ENCODE measurements around the gene KCNH1. TPM values are rescaled to one million over a fixed set of nuclear protein-coding genes. Genes with fewer than 3 reads are reported as not detected.

The KCNH1 gene
- total and polyA plus RNA-seq, 2 experiments from 2014 or later, result 0.28 TPM; not detected in 1

GRCh38 chr1:210949489-210949888, 184.5 kb downstream of the KCNH1 start (continued):
- no peak for TF ChIP-seq ZNF462 (CRISPR knock-in tag; IDR thresholded peaks at IDR 0.05)
- TF ChIP-seq, protein P1, sequence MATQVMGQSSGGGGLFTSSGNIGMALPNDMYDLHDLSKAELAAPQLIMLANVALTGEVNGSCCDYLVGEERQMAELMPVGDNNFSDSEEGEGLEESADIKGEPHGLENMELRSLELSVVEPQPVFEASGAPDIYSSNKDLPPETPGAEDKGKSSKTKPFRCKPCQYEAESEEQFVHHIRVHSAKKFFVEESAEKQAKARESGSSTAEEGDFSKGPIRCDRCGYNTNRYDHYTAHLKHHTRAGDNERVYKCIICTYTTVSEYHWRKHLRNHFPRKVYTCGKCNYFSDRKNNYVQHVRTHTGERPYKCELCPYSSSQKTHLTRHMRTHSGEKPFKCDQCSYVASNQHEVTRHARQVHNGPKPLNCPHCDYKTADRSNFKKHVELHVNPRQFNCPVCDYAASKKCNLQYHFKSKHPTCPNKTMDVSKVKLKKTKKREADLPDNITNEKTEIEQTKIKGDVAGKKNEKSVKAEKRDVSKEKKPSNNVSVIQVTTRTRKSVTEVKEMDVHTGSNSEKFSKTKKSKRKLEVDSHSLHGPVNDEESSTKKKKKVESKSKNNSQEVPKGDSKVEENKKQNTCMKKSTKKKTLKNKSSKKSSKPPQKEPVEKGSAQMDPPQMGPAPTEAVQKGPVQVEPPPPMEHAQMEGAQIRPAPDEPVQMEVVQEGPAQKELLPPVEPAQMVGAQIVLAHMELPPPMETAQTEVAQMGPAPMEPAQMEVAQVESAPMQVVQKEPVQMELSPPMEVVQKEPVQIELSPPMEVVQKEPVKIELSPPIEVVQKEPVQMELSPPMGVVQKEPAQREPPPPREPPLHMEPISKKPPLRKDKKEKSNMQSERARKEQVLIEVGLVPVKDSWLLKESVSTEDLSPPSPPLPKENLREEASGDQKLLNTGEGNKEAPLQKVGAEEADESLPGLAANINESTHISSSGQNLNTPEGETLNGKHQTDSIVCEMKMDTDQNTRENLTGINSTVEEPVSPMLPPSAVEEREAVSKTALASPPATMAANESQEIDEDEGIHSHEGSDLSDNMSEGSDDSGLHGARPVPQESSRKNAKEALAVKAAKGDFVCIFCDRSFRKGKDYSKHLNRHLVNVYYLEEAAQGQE (IDR thresholded peaks at IDR 0.05; ENCODE audit: unreplicated experiment), result no peak
- TF ChIP-seq ZNF331 (CRISPR knock-in tag; IDR thresholded peaks at IDR 0.05; ENCODE audit: low read depth), result no peak
- TF ChIP-seq EZH2 (IDR thresholded peaks at IDR 0.05; ENCODE audit: low read depth, unreplicated experiment), result no peak
- no peak for TF ChIP-seq EZH2phosphoT487 (IDR thresholded peaks at IDR 0.05; ENCODE audit: unreplicated experiment)
- TF ChIP-seq ETS1 (IDR thresholded peaks at IDR 0.05), result no peak
- no peak for TF ChIP-seq NANOG (IDR thresholded peaks at IDR 0.05; ENCODE audit: borderline replicate concordance)
- TF ChIP-seq ZNF114 (CRISPR knock-in tag; IDR thresholded peaks at IDR 0.05), result no peak
- TF ChIP-seq, protein P2, sequence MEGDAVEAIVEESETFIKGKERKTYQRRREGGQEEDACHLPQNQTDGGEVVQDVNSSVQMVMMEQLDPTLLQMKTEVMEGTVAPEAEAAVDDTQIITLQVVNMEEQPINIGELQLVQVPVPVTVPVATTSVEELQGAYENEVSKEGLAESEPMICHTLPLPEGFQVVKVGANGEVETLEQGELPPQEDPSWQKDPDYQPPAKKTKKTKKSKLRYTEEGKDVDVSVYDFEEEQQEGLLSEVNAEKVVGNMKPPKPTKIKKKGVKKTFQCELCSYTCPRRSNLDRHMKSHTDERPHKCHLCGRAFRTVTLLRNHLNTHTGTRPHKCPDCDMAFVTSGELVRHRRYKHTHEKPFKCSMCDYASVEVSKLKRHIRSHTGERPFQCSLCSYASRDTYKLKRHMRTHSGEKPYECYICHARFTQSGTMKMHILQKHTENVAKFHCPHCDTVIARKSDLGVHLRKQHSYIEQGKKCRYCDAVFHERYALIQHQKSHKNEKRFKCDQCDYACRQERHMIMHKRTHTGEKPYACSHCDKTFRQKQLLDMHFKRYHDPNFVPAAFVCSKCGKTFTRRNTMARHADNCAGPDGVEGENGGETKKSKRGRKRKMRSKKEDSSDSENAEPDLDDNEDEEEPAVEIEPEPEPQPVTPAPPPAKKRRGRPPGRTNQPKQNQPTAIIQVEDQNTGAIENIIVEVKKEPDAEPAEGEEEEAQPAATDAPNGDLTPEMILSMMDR (conservative IDR thresholded peaks at IDR 0.05; ENCODE audit: low read depth in 2 of 2), result no peak

All from GM23338 (cell line).